ENCODE results near the gene CCDC185. TPM values are rescaled to one million over a fixed set of nuclear protein-coding genes. Genes with fewer than 3 reads are reported as not detected.

Gene CCDC185
- total and polyA plus RNA-seq, 4 donors, result not detected

DNA sequence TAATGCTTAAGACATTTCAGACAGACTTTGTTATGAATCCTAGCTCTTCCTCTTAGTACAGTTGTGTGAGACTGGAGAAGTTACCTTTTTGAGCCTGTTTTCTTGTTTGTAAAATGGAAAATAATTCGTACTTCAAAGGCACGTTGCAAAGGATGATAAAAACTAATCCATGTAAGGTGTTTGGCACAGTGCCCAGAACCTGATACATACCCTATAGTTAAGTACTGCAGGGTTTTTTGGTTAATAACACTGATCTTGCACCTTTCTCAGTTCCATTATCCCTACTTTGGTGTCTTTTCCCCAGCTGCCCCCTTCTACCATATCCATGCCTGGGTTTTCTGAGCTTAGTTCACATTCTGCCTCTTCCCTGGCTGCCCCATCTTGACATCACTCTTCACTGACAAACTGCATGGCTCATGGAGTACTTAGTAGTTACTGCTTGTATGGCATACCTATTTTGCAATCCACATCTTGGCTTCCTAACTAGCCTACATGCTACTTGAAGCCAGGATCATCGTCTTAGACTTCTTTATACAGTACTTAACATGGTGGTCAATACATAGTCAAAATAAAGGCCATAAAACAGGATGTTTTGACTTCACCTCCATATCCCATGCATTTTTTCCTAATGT, 10.1 kb downstream of the CCDC185 start:
- Histone ChIP-seq H3K4me3 (ENCODE audit: low read depth in 1 of 3, low read length in 3 of 3) (no peak overlapping the region), H3K36me3 (ENCODE audit: control insufficient read depth in 4 of 4, insufficient read depth in 3 of 4, low read depth in 1 of 4, low read length in 3 of 4) (no peaks in the 10 kb centered on the region), H3K9me3 (ENCODE audit: control insufficient read depth in 4 of 4, low read length in 3 of 4) (no peaks in the 10 kb centered on the region), H3K4me1 (ENCODE audit: control insufficient read depth in 4 of 4, insufficient read depth in 4 of 4, low read length in 3 of 4) (no peaks in the 10 kb centered on the region), H3K27ac (ENCODE audit: low read depth in 1 of 2, low read length in 2 of 2) (no peak overlapping the region), H3K27me3 (ENCODE audit: control insufficient read depth in 4 of 4, insufficient read depth in 4 of 4, low read length in 3 of 4) (no peaks in the 10 kb centered on the region), H3K9ac (ENCODE audit: low read depth in 1 of 2, low read length in 2 of 2) (no peak overlapping the region)
- 84% methylated on average over 3 of the region's 3 CpGs for WGBS
- no peak for DNase-seq (ENCODE audit: low spot score)
- TF ChIP-seq, protein P1, sequence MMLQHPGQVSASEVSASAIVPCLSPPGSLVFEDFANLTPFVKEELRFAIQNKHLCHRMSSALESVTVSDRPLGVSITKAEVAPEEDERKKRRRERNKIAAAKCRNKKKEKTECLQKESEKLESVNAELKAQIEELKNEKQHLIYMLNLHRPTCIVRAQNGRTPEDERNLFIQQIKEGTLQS (IDR thresholded peaks at IDR 0.05), result no peak
- TF ChIP-seq GABPA (IDR thresholded peaks at IDR 0.05 in 1 of 2, conservative IDR thresholded peaks at IDR 0.05 in 1 of 2) (no peak), RXRA (IDR thresholded peaks at IDR 0.05) (no peak), FOXA1 (IDR thresholded peaks at IDR 0.05) (no peak), FOXA2 (IDR thresholded peaks at IDR 0.05) (no peak), JUND (IDR thresholded peaks at IDR 0.05) (no peak), NR2F2 (IDR thresholded peaks at IDR 0.05) (no peak), EGR1 (IDR thresholded peaks at IDR 0.05; ENCODE audit: low read depth in 2 of 2) (no peak), HNF4A (conservative IDR thresholded peaks at IDR 0.05) (no peak), SP1 (IDR thresholded peaks at IDR 0.05) (no peak), YY1 (IDR thresholded peaks at IDR 0.05) (no peak), TAF1 (conservative IDR thresholded peaks at IDR 0.05) (no peak), RAD21 (IDR thresholded peaks at IDR 0.05) (no peak)
- TF ChIP-seq, protein P2, sequence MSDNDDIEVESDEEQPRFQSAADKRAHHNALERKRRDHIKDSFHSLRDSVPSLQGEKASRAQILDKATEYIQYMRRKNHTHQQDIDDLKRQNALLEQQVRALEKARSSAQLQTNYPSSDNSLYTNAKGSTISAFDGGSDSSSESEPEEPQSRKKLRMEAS (IDR thresholded peaks at IDR 0.05), result no peak
- TF ChIP-seq, protein P3, sequence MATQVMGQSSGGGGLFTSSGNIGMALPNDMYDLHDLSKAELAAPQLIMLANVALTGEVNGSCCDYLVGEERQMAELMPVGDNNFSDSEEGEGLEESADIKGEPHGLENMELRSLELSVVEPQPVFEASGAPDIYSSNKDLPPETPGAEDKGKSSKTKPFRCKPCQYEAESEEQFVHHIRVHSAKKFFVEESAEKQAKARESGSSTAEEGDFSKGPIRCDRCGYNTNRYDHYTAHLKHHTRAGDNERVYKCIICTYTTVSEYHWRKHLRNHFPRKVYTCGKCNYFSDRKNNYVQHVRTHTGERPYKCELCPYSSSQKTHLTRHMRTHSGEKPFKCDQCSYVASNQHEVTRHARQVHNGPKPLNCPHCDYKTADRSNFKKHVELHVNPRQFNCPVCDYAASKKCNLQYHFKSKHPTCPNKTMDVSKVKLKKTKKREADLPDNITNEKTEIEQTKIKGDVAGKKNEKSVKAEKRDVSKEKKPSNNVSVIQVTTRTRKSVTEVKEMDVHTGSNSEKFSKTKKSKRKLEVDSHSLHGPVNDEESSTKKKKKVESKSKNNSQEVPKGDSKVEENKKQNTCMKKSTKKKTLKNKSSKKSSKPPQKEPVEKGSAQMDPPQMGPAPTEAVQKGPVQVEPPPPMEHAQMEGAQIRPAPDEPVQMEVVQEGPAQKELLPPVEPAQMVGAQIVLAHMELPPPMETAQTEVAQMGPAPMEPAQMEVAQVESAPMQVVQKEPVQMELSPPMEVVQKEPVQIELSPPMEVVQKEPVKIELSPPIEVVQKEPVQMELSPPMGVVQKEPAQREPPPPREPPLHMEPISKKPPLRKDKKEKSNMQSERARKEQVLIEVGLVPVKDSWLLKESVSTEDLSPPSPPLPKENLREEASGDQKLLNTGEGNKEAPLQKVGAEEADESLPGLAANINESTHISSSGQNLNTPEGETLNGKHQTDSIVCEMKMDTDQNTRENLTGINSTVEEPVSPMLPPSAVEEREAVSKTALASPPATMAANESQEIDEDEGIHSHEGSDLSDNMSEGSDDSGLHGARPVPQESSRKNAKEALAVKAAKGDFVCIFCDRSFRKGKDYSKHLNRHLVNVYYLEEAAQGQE (IDR thresholded peaks at IDR 0.05), result no peak
- TF ChIP-seq, protein P4, sequence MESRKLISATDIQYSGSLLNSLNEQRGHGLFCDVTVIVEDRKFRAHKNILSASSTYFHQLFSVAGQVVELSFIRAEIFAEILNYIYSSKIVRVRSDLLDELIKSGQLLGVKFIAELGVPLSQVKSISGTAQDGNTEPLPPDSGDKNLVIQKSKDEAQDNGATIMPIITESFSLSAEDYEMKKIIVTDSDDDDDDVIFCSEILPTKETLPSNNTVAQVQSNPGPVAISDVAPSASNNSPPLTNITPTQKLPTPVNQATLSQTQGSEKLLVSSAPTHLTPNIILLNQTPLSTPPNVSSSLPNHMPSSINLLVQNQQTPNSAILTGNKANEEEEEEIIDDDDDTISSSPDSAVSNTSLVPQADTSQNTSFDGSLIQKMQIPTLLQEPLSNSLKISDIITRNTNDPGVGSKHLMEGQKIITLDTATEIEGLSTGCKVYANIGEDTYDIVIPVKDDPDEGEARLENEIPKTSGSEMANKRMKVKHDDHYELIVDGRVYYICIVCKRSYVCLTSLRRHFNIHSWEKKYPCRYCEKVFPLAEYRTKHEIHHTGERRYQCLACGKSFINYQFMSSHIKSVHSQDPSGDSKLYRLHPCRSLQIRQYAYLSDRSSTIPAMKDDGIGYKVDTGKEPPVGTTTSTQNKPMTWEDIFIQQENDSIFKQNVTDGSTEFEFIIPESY (IDR thresholded peaks at IDR 0.05), result no peak
- TF ChIP-seq, protein P5, sequence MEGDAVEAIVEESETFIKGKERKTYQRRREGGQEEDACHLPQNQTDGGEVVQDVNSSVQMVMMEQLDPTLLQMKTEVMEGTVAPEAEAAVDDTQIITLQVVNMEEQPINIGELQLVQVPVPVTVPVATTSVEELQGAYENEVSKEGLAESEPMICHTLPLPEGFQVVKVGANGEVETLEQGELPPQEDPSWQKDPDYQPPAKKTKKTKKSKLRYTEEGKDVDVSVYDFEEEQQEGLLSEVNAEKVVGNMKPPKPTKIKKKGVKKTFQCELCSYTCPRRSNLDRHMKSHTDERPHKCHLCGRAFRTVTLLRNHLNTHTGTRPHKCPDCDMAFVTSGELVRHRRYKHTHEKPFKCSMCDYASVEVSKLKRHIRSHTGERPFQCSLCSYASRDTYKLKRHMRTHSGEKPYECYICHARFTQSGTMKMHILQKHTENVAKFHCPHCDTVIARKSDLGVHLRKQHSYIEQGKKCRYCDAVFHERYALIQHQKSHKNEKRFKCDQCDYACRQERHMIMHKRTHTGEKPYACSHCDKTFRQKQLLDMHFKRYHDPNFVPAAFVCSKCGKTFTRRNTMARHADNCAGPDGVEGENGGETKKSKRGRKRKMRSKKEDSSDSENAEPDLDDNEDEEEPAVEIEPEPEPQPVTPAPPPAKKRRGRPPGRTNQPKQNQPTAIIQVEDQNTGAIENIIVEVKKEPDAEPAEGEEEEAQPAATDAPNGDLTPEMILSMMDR (IDR thresholded peaks at IDR 0.05; ENCODE audit: low read depth, low read length, missing input control), result no peak

All from liver (tissue), 9 donors.